Natural killer cell (primary cell): Measurements from ENCODE around the gene TRAPPC6A. TPM values are rescaled to one million over a fixed set of nuclear protein-coding genes. Genes with fewer than 3 reads are reported as not detected.

Experiments used
- ATAC-seq, 3 donors: fragments of 150-1000 bp in 2 of 3; fragments of 200-7000 bp in 1 of 3; cut with Tn5 transposase; 1 replicate in 1 of 3; 2 replicates in 2 of 3; pipeline ENCODE4 v1.10.0; 2021; ENCODE audit warnings: mild to moderate bottlenecking in 2 of 3, moderate library complexity in 2 of 3
- DNase-seq, 2 donors: peaks; one replicate each; pipeline versions ENCODE4 v3.0.0 to v3.0.0-alpha.2; 2013 to 2021; ENCODE audit warnings: mixed read lengths in 1 of 2
- H3K27ac ChIP-seq: one replicate; pipeline ENCODE4 v1.5.1; 2013; ENCODE audit warnings: mild to moderate bottlenecking, low read length
- H3K27me3 ChIP-seq: one replicate; pipeline ENCODE4 v1.6.1; 2013; ENCODE audit warnings: low read length; ENCODE audit not compliant: control insufficient read depth, insufficient read depth
- H3K36me3 ChIP-seq: one replicate; pipeline ENCODE4 v1.6.1; 2013; ENCODE audit warnings: low read length; ENCODE audit not compliant: control insufficient read depth, insufficient read depth
- H3K4me1 ChIP-seq: one replicate; pipeline ENCODE4 v1.6.1; 2013; ENCODE audit warnings: low read length; ENCODE audit not compliant: control insufficient read depth, insufficient read depth
- H3K4me3 ChIP-seq: one replicate; pipeline ENCODE4 v1.5.1; 2013; ENCODE audit warnings: low read length
- H3K9me3 ChIP-seq: one replicate; pipeline ENCODE4 v1.6.1; 2013; ENCODE audit warnings: low read length; ENCODE audit not compliant: control insufficient read depth, insufficient read depth
- H3K27ac Mint-ChIP-seq, 2 donors: one replicate each; pipeline ENCODE4 v1.8.0; 2022; ENCODE audit warnings: mild to moderate bottlenecking in 2 of 2, mixed read lengths in 2 of 2, moderate library complexity in 1 of 2
- H3K27me3 Mint-ChIP-seq, 2 donors: one replicate each; pipeline ENCODE4 v1.8.0; 2022; ENCODE audit warnings: low read depth in 2 of 2, mixed read lengths in 2 of 2
- H3K36me3 Mint-ChIP-seq: one replicate; pipeline ENCODE4 v1.8.0; 2022; ENCODE audit warnings: mixed read lengths
- H3K4me1 Mint-ChIP-seq, 2 donors: one replicate each; pipeline ENCODE4 v1.8.0; 2022; ENCODE audit warnings: mixed read lengths in 2 of 2
- H3K4me3 Mint-ChIP-seq: one replicate; pipeline ENCODE4 v1.8.0; 2022; ENCODE audit warnings: mild to moderate bottlenecking, moderate library complexity, mixed read lengths
- H3K9me3 Mint-ChIP-seq, 2 donors: one replicate each; pipeline ENCODE4 v1.8.0; 2022; ENCODE audit warnings: mixed read lengths in 2 of 2
- whole genome bisulfite sequencing: methylation state at CpG from one replicate; pipeline ENCODE4 v1.1.7; 2013; ENCODE audit warnings: missing lambda C conversion rate; ENCODE audit not compliant: insufficient coverage; 5-methylcytosine and 5-hydroxymethylcytosine counted together
- intact Hi-C: fragments of 100-400 bp; cut with micrococcal nuclease; formaldehyde crosslinking; loops from one replicate; pipeline ENCODE4 v1.14.2; 2022
- total RNA-seq, 4 donors: library from RNA; stranded (reverse); fragments of 120-200 nt in 1 of 4; gene quantifications; one replicate each; pipeline versions ENCODE4 v1.2.3 to v1.2.4, GENCODE V29; 2013 to 2022
- TF ChIP-seq, protein P1 (sequence below): fragments of 200-600 bp; IDR thresholded peaks from one replicate; pipeline ENCODE4 v1.8.0; 2022; ENCODE audit warnings: antibody characterized with exemption

Gene TRAPPC6A
- total RNA-seq, 3 donors from 2014 or later (not counting 1 experiment from before 2014, with no cell fraction given): 38.0 to 47.0 (median 45.2) TPM

DNA sequence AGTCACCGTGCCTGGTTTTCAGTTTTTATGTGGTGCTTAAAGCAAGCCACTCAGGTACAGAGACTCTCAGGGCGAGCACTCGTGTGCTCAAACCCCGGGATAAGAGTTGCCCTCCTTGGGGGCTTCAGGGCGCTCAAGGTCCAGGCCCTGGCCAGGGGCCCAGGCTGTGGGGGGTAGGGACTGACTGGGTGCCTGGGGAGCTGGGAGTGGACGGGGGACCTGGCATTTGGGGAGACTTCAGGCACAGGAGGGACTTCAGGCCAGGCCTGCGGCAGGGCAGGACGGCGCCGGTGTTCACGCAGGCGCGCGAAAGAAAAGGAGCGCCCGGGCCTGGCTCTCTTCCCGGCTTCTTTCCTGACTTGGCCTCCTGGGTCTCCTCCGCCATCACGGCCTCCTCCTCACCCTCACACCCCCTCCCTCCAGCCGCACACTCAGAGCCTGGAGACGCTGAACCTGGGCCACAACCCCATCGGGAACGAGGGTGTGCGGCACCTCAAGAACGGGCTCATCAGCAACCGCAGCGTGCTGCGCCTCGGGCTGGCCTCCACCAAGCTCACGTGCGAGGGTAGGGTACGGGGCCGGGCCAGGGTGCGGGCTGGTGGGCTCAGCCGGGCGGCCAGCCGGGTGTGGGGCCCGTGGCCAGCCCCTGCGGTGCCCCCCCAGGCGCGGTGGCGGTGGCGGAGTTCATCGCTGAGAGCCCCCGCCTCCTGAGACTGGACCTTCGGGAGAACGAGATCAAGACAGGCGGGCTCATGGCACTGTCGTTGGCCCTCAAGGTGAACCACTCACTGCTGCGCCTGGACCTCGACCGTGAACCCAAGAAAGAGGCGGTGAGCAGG lies 33.4 kb downstream of the TRAPPC6A start:
- DNase-seq: no peak
- intact Hi-C loops: no loop called here
- Mint-ChIP-seq H3K4me3 (no peak overlapping the region), H3K36me3 (no peaks in the 10 kb centered on the region), H3K4me1 (peaks cover 0 to 8% of the 10 kb centered on the region in 2 donors), H3K9me3 (no peaks in the 10 kb centered on the region), H3K27ac (no peak overlapping the region), H3K27me3 (no peaks in the 10 kb centered on the region)
- no peak overlapping the region for H3K4me3 ChIP-seq
- H3K9me3 ChIP-seq: no peaks in the 10 kb centered on the region
- no peak overlapping the region for H3K27ac ChIP-seq
- TF ChIP-seq, protein P1, sequence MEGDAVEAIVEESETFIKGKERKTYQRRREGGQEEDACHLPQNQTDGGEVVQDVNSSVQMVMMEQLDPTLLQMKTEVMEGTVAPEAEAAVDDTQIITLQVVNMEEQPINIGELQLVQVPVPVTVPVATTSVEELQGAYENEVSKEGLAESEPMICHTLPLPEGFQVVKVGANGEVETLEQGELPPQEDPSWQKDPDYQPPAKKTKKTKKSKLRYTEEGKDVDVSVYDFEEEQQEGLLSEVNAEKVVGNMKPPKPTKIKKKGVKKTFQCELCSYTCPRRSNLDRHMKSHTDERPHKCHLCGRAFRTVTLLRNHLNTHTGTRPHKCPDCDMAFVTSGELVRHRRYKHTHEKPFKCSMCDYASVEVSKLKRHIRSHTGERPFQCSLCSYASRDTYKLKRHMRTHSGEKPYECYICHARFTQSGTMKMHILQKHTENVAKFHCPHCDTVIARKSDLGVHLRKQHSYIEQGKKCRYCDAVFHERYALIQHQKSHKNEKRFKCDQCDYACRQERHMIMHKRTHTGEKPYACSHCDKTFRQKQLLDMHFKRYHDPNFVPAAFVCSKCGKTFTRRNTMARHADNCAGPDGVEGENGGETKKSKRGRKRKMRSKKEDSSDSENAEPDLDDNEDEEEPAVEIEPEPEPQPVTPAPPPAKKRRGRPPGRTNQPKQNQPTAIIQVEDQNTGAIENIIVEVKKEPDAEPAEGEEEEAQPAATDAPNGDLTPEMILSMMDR: no peak
- peaks cover 3% of the 10 kb centered on the region for H3K4me1 ChIP-seq
- peaks cover 23% of the 10 kb centered on the region for H3K36me3 ChIP-seq
- no peak for ATAC-seq
- WGBS: 97% methylated on average over 53 of the region's 53 CpGs
- H3K27me3 ChIP-seq: no peaks in the 10 kb centered on the region

DNA sequence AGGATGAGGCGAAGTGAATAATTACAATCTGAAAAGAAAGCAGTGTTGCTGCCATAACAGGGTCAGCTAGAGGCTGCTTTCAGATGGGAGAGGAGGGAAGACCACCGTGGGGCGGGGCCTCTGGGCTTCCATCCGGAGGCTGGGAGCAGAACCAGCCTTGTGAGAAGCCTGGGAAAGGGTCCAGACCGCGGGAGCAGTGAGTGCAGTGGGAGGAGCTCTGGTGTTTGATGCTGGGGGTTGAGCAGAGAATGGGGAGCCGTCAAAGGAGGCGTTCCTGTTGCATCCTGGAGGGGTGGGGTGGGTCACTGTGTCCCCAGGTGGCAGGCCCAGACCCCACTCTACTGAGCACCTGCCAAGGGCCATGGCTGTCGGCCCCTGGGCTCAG lies 35.3 kb downstream of the TRAPPC6A start:
- H3K27ac Mint-ChIP-seq: peak overlapping the region in 1 of 2 donors; percentile 33
- TF ChIP-seq, protein P1: no peak
- no peaks in the 10 kb centered on the region for H3K9me3 ChIP-seq

DNA sequence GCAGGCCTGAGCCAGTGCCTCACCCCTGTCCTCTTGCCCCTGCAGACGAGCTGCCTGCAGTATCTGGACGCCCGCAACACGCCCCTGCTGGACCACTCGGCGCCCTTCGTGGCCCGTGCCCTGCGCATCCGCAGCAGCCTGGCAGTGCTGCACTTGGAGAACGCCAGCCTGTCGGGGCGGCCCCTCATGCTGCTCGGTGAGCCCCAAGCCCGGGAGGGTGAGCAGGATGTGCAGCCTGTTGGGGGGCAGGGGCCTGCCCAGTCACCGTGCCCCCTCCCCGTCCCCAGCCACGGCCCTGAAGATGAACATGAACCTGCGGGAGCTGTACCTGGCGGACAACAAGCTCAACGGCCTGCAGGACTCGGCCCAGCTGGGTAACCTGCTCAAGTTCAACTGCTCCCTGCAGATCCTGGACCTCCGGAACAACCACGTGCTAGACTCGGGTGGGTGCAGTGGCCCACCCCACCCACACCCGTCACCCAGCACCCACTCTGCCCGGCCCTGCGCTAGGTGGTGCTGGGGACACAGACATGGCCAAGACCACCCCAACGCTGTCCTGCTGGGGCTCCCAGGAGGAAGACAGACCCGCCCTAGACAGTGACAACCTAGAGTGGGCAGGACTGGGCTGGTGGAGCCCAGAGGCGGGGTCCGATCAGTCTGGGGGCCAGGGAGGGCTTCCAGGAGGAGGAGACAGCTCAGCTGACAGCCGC lies 35.9 kb downstream of the TRAPPC6A start:
- DNase-seq: no peak
- Mint-ChIP-seq H3K4me3 (no peak overlapping the region), H3K9me3 (no peaks in the 10 kb centered on the region), H3K36me3 (no peaks in the 10 kb centered on the region), H3K27me3 (no peaks in the 10 kb centered on the region), H3K27ac (peak overlapping the region in 1 of 2 donors; percentile 33), H3K4me1 (peaks cover 0 to 16% of the 10 kb centered on the region in 2 donors)
- WGBS: 98% methylated on average over 33 of the region's 33 CpGs
- Histone ChIP-seq H3K4me1 (no peaks in the 10 kb centered on the region), H3K27ac (no peak overlapping the region), H3K9me3 (no peaks in the 10 kb centered on the region), H3K4me3 (no peak overlapping the region), H3K36me3 (peaks cover 23% of the 10 kb centered on the region), H3K27me3 (no peaks in the 10 kb centered on the region)
- TF ChIP-seq, protein P1: no peak
- intact Hi-C loops: no loop called here
- no peak for ATAC-seq

More for the DNA sequence above, 35.3 kb downstream of the TRAPPC6A start:
- 96% methylated on average over 9 of the region's 9 CpGs for WGBS
- no peak overlapping the region for H3K27ac ChIP-seq
- intact Hi-C loops: no loop called here
- H3K4me3 Mint-ChIP-seq: no peak overlapping the region
- H3K4me3 ChIP-seq: no peak overlapping the region
- no peaks in the 10 kb centered on the region for H3K27me3 Mint-ChIP-seq
- peaks cover 0 to 13% of the 10 kb centered on the region in 2 donors for H3K4me1 Mint-ChIP-seq
- no peaks in the 10 kb centered on the region for H3K4me1 ChIP-seq
- no peak for DNase-seq
- no peaks in the 10 kb centered on the region for H3K36me3 Mint-ChIP-seq
- no peaks in the 10 kb centered on the region for H3K27me3 ChIP-seq
- H3K9me3 Mint-ChIP-seq: no peaks in the 10 kb centered on the region
- no peak for ATAC-seq
- H3K36me3 ChIP-seq: peaks cover 23% of the 10 kb centered on the region
